Right renal cortex interstitium (tissue), 3 donors: ENCODE data around the gene ERBB2. TPM values are rescaled to one million over a fixed set of nuclear protein-coding genes. Genes with fewer than 3 reads are reported as not detected.

ENCODE experiments used
- DNase-seq, 3 donors: peaks; one replicate each; pipeline ENCODE4 v3.0.0-alpha.2; 2013; ENCODE audit warnings: low read depth in 3 of 3, low spot score in 2 of 3
- polyA plus RNA-seq, 3 donors: library from polyadenylated mRNA; unstranded; fragments of 120-200 nt; gene quantifications; one replicate each; pipeline ENCODE4 v1.2.1, GENCODE V29; 2013; ENCODE audit not compliant: insufficient read length in 3 of 3

Gene ERBB2
- polyA plus RNA-seq, 3 donors: 174 to 185 (median 182) TPM

DNA sequence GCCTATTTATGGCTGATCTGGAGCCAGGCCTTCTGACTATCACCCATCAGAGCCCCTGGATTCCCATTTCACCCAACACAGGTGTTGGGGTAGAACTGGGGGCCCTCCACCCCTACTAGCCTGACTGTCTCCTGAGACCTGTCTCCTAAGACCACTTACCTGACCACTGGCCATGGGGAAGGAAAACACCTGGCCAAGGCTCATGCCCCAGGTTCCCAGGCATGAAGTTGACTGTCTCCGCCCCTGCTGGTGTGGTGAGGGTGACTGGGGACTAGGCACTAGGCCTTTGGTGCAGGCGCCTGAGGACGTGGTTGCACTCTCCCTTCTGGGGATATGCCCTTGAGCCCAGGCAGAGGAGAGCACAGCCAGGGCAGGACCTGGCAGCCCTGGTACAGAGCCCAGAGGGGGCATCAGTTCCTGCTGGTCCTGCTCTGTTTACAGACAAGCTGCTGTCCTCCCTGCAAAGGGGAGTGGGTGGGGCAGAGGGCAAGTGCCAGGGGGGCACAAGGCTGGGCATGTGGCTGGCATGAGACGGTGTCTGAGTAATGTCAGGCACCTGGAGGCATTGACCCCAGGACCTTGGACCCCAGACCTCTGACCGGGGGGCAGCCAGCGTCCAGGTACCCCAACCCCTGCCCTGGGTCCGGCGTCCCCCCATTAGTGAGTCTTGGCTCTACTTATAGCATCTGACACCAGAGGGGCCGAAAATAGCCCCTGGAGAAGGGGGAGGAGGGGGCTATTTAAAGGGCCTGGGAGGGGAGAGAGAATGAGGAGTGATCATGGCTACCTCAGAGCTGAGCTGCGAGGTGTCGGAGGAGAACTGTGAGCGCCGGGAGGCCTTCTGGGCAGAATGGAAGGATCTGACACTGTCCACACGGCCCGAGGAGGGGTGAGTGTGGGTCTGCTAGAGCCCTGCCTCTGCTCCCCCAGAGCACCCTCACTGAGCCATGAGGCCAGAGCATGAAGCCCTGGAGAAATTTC is 35.0 kb upstream of the ERBB2 start, which contains the start of gene TCAP:
TSS of gene TCAP (plus strand) at position 769 of the 981 bp plus-strand sequence. CDS start at position 780, 11 bp downstream.
- DNase-seq: no peak

GRCh38 chr17:39665642-39666224 is 34.1 kb upstream of the ERBB2 start:
- no peak for DNase-seq

DNA sequence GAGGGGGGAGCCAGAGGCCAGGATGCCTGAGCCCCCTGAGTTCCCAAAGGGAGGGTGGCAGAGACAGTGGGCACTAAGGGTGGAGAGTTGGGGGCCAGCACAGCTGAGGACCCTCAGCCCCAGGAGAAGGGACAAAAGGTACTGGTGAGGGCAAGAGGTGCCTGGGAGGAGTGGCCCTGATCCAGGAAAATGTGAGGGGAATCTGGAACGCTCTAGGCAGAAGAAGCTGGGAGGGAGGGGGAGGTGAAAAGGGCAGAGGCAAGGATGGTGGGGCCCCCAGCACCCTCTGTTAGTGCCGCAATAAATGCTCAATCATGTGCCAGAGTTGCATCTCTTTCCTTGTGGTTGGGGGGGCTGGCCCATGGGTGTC is 33.6 kb upstream of the ERBB2 start:
- no peak for DNase-seq

DNA sequence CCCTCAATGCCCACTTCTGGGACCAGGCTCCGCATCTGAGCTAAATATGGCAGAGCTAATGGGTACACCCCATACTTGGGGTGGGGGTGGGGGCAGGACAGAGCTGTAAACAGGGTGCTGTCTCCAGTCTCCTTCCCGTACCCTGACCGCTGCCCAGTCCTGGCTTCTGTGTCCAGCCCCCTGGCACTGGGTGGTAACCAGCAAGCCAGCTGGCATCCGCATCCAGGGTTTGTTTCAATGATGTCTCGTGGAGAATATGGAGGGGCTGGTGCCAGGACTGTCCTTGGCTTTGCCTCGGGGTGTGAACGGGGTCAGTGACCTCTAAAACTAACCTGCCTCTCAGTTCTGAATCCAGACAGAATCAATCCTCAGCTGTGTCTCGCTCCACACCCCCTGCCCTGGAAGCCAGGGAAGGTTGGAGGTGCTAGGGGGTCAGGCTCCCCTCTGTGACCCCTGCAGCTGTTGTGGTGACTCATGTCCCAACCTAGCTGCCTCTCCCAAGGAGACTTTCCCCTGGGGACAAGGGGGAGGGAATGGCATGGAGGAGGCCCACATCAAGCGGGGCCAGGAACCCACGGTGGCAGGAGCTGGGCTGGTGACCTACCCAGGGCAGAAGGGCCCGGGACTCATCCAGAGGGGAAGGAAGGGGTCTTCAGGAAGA is 33.1 kb upstream of the ERBB2 start:
- no peak for DNase-seq

DNA sequence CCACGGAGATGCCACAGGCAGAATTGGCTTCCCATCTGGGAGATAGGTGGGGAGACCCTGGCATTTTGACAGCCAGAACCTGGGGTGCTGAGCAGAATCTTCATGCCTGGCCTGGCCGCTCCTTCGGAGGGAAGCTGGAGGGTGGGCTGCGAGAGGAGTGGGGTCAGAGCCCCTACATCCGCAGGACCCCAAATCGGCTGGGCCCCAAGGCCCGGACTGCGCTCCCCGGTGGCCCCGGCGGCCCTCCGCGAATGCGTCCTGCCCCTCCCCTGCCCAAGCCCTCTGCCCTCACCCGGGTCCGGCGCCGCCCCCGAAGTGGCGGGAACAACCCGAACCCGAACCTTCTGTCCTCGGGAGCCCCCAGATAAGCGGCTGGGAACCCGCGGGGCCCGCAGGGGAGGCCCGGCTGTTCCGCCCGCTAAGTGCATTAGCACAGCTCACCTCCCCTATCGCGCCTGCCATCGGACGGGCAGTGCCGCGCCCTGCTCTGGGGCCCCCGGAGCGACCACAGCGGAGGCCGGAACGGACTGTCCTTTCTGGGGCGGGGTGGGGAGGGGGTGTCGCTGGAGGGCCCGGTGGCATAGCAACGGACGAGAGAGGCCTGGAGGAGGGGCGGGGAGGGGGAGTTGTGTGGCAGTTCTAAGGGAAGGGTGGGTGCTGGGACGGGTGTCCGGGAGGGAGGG is 32.5 kb upstream of the ERBB2 start:
- DNase-seq: no peak

GRCh38 chr17:39667945-39668924 is 31.6 kb upstream of the ERBB2 start, which contains the start of gene PNMT:
Gene PNMT (plus strand): TSS chr17:39668453. CDS start chr17:39668476, 23 bp downstream.
- DNase-seq: no peak

- DNase-seq: no peak
Observed at GRCh38 chr17:39669897-39670735, 29.7 kb upstream of the ERBB2 start.

- no peak for DNase-seq
Observed at GRCh38 chr17:39670746-39671145, 29.1 kb upstream of the ERBB2 start.

GRCh38 chr17:39671651-39672521 is 28.0 kb upstream of the ERBB2 start:
- DNase-seq: no peak

GRCh38 chr17:39672522-39673334 is 27.1 kb upstream of the ERBB2 start:
- no peak for DNase-seq

DNA sequence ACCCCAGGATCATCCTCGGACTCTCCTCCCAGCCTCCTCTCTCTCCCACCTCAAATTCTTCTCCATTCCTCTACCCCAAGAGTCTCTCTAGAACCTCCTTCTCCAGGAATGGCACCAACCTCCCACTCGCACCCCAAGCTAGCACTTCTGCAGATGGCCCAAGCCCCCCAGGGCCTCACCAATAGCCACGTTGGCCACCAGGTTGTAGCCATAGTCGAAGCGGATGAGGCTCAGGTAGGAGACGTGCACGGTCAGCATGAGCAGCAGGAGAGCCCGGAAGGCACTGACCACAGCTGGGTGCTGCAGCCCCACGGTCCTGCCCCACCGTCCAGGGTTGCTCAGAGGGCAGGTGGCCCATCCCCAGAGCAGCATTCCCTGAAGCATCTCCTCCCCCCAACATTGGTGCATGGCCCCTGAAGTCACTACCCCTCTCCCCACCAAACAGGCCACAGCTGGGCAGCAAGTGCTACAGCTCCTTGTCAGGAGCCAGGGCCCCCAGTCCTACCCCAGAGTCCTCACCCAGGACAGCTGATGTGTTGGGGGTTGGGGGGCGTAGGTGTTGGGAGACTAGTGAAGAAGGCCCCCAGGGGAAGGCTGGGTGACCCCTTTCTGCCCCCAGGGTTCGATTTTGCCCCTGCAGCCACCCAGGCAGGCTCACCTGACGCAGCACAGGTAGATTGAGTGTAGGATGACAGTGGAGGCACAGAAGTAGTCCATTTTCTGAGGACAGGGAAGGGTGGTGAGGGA is 26.4 kb upstream of the ERBB2 start:
- DNase-seq: no peak

- DNase-seq: no peak
Observed at GRCh38 chr17:39674179-39674578, 25.7 kb upstream of the ERBB2 start.

DNA sequence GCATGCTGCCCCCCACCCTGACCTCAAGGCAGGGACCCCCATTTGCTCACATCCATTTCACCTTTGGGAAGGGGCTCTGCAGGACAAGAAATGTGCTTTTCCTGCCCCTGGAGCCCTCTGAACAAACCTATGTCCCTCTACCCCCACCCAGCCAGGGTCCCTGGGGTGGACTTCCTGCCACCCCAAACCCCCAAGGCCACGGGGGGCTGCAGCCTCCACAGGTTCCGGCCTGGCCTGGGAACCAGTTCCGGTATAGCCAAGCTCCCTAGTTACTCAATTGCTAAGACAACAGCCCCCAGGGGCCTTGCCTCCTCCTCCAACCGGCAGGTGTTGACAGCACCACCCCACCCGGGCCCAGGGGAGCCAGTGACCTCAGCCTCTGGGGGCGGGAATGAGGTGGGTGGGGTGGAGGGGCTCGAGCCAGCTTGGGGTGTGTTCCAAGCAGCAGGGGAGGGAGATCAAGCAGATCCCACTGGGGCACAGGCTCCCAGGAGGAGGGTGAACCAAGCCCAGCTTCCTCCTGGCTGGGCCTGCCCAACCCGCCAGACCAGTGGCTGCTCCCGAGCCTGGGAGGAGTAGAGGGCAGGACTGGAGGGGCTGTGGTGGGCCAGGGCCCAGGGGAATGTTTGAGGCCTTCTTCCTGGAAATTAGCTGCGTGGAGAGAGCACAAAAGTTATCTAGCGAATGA is 25.0 kb upstream of the ERBB2 start:
- DNase-seq: no peak

DNA sequence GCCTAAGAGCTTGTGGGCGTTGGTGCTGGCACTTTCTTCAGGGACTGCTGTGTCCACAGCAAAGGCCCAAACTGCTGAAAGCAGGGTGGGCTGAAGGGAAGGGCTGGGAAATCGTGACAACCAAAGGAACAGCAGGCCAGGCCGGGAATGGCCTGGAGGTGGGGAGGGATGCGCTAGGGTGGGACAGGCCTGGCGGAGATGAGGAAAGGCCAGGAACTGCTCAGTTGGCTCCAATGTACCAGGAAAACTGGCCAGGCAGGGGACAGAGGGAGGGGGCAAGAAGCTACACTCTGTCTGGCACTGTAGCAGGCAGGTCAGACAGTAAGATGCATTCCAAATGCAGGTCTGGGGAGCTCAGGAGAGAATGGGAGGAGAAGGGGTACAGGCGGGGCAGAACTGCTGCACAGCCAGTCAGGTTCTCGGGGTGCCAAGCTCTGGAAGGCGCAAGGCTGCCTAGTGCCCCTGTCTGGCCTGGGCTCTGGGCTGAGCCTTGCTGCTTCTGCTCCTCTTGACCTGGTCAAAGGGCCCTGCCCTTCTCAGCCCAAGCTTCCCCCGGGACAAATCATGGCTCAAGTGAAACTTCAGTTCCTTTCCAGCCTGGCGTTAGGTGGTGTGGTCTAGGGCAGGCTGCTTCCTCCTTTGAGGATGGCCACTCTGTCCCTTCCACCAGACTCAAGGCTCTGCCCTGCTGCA is 24.3 kb upstream of the ERBB2 start:
- no peak for DNase-seq

GRCh38 chr17:39676198-39676819 is 23.6 kb upstream of the ERBB2 start:
- DNase-seq: no peak
